NCI-H460 (cell line): ENCODE data around the gene ZNF385D. TPM values are rescaled to one million over a fixed set of nuclear protein-coding genes. Genes with fewer than 3 reads are reported as not detected.

Source experiments
- DNase-seq: peaks from one replicate; pipeline ENCODE4 v3.0.0-alpha.2; 2016; ENCODE audit warnings: low read depth; ENCODE audit errors: extremely low read depth
- total RNA-seq: library from RNA; depleted of rRNA; stranded (reverse); fragments of >200 nt; shearing (Covaris generic); gene quantifications from 2 replicates; pipeline ENCODE4 v1.2.3, GENCODE V29; 2014

Gene ZNF385D
- total RNA-seq, 1 experiment from 2014 or later = 0.02 TPM

GRCh38 chr3:21691036-21691435, 60.0 kb downstream of the ZNF385D start:
- DNase-seq = no peak

- DNase-seq = no peak
Measured at GRCh38 chr3:21682206-21682605, 68.8 kb downstream of the ZNF385D start.

GRCh38 chr3:21673393-21673792, 77.6 kb downstream of the ZNF385D start:
- no peak for DNase-seq

- no peak for DNase-seq
Measured at GRCh38 chr3:21672303-21672702, 78.7 kb downstream of the ZNF385D start.

GRCh38 chr3:21670386-21670785, 80.6 kb downstream of the ZNF385D start:
- DNase-seq = no peak

GRCh38 chr3:21668012-21668411, 83.0 kb downstream of the ZNF385D start:
- no peak for DNase-seq

- no peak for DNase-seq
Measured at GRCh38 chr3:21665444-21666100, 85.4 kb downstream of the ZNF385D start.

GRCh38 chr3:21664996-21665395, 86.0 kb downstream of the ZNF385D start:
- DNase-seq = no peak

GRCh38 chr3:21662403-21662802, 88.6 kb downstream of the ZNF385D start:
- no peak for DNase-seq

- no peak for DNase-seq
Measured at GRCh38 chr3:21654662-21655061, 96.3 kb downstream of the ZNF385D start.

- no peak for DNase-seq
Measured at GRCh38 chr3:21654241-21654640, 96.8 kb downstream of the ZNF385D start.

GRCh38 chr3:21649519-21649918, 101.5 kb downstream of the ZNF385D start:
- DNase-seq = no peak

GRCh38 chr3:21647961-21648360, 103.0 kb downstream of the ZNF385D start:
- DNase-seq = no peak

GRCh38 chr3:21645121-21645897, 105.7 kb downstream of the ZNF385D start:
- DNase-seq = no peak

- no peak for DNase-seq
Measured at GRCh38 chr3:21644268-21644667, 106.7 kb downstream of the ZNF385D start.

GRCh38 chr3:21643752-21644151, 107.3 kb downstream of the ZNF385D start:
- no peak for DNase-seq

GRCh38 chr3:21642433-21642832, 108.6 kb downstream of the ZNF385D start:
- no peak for DNase-seq

- DNase-seq = no peak
Measured at GRCh38 chr3:21641959-21642358, 109.1 kb downstream of the ZNF385D start.

GRCh38 chr3:21638488-21638887, 112.5 kb downstream of the ZNF385D start:
- no peak for DNase-seq

GRCh38 chr3:21634112-21634511, 116.9 kb downstream of the ZNF385D start:
- DNase-seq = no peak

GRCh38 chr3:21624524-21624923, 126.5 kb downstream of the ZNF385D start:
- DNase-seq = no peak

- DNase-seq = no peak
Measured at GRCh38 chr3:21621181-21621651, 129.8 kb downstream of the ZNF385D start.
